ENCODE data around the gene PRPF6.

The PRPF6 gene

DNA sequence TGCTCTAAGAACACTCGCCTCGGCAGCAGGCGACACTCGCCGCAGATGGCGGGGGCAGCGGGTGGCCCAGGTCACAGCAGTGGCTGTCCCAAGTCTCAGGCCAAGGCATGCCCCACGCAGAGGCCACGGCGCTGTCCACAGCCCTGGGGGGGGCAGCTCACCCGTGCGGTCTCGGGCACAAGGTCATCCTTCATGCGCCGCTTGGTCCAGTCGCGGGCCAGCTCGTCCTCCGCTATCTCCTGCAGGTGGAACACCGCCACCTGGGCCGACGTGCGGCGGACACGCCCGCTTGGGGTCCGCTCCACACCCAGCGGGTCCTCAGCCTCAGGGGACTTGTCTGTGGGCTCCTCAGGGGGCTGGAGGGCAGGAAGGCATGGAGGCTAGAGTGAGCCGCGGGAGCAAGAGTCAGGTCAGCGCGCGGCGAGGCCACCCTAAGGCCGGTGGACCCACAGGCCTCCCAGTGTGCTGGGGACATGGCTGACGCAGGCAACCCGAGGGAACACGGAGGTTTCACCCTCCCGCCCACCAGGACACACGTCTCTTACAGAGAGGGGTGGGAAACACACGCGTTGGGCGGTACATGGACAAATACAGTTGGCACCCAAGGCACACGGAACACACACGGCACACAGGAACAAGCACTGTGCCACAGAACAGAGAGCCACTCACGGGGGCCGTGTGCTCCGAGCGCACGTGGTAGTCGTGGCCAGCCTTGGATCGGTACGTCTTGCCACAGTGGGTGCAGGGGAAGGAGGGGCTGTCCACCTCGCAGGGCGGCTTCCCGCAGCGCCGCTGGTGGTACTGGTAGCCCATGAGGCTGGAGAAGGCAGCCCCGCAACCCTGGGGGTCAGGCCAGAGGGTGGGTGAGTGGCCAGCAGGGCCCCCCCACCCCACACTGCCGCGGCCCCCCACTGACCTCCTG lies 18.2 kb upstream of the PRPF6 start:
- no peak for ATAC-seq
- no peak for TF ChIP-seq OSR1 (CRISPR knock-in tag; IDR thresholded peaks at IDR 0.05)
- no peak for TF ChIP-seq ZNF8 (CRISPR knock-in tag; IDR thresholded peaks at IDR 0.05)
- TF ChIP-seq PPARA (CRISPR knock-in tag; IDR thresholded peaks at IDR 0.05; ENCODE audit: borderline replicate concordance): no peak
- TF ChIP-seq TSHZ2 (CRISPR knock-in tag; IDR thresholded peaks at IDR 0.05): no peak
- TF ChIP-seq CSDC2 (CRISPR knock-in tag; IDR thresholded peaks at IDR 0.05): no peak
- TF ChIP-seq ESRRG (CRISPR knock-in tag; IDR thresholded peaks at IDR 0.05): no peak
- TF ChIP-seq TCF4 (CRISPR knock-in tag; IDR thresholded peaks at IDR 0.05; ENCODE audit: borderline replicate concordance): no peak
- TF ChIP-seq ISL1 (CRISPR knock-in tag; IDR thresholded peaks at IDR 0.05): no peak
- no peak for TF ChIP-seq ARNTL (CRISPR knock-in tag; IDR thresholded peaks at IDR 0.05; ENCODE audit: borderline replicate concordance, low read depth)
- no peak for TF ChIP-seq TOX (CRISPR knock-in tag; IDR thresholded peaks at IDR 0.05; ENCODE audit: borderline replicate concordance)
- no peak for TF ChIP-seq RARB (CRISPR knock-in tag; IDR thresholded peaks at IDR 0.05)
- no peak for TF ChIP-seq GLIS3 (CRISPR knock-in tag; IDR thresholded peaks at IDR 0.05)

DNA sequence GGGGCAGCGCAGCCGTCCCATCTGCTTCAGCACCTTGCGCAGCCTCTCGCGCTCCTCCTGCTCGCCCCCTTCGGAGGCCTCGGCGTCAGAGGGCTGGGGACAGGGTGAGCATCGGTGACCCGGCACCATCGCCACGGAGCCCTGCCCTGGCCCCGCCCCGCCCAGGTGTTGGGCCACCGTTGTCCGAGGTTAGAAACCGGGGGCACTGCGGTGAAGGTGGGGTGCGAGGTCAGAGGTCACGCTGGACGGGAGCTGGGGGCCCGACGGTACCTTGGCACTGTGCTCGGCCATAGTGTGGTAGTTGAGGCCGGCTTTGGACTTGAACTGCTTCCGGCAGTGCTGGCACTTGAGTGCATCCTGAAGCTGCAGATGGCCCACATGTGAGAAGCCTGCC lies 17.6 kb upstream of the PRPF6 start:
- no peak for TF ChIP-seq SNAI2 (CRISPR knock-in tag; IDR thresholded peaks at IDR 0.05)
- no peak for TF ChIP-seq ZFP3 (CRISPR knock-in tag; IDR thresholded peaks at IDR 0.05)
- TF ChIP-seq TOX (CRISPR knock-in tag; IDR thresholded peaks at IDR 0.05; ENCODE audit: borderline replicate concordance): no peak
- TF ChIP-seq ISL1 (CRISPR knock-in tag; IDR thresholded peaks at IDR 0.05): no peak
- no peak for TF ChIP-seq PPARA (CRISPR knock-in tag; IDR thresholded peaks at IDR 0.05; ENCODE audit: borderline replicate concordance)
- TF ChIP-seq ZFP30 (CRISPR knock-in tag; IDR thresholded peaks at IDR 0.05): no peak
- ATAC-seq: no peak

DNA sequence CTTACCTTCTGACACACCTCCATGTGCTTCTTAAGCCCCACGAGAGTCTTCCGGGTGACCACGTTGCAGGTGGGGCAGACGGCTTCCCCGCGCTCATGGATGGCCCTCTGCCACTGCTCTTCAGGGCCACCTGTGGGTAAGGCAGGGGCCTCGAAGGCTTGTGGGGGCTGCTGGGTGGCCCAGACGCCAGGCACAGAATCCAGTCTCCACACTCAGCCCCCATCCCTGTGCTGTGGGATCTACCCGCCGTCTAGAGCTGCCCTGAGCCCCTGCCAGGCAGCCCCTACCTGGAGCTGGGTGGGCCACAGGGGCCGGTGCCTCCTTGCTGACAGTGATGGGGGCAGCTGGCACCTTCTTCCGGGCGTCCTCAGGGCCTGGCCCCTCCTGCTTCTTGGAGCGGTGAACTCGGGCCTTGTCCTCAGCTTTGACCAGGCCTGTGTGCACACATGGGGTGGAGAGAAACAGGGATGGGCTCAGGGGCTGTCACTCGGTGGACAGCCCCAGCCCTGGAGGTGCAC lies 17.1 kb upstream of the PRPF6 start:
- TF ChIP-seq POU6F1 (CRISPR knock-in tag; IDR thresholded peaks at IDR 0.05; ENCODE audit: borderline replicate concordance, low read depth): no peak
- no peak for TF ChIP-seq PATZ1 (CRISPR knock-in tag; IDR thresholded peaks at IDR 0.05; ENCODE audit: borderline replicate concordance)
- no peak for TF ChIP-seq TCF4 (CRISPR knock-in tag; IDR thresholded peaks at IDR 0.05; ENCODE audit: borderline replicate concordance)
- TF ChIP-seq OSR1 (CRISPR knock-in tag; IDR thresholded peaks at IDR 0.05): no peak
- TF ChIP-seq CREB5 (CRISPR knock-in tag; IDR thresholded peaks at IDR 0.05; ENCODE audit: low read depth): no peak
- TF ChIP-seq ZNF565 (CRISPR knock-in tag; conservative IDR thresholded peaks at IDR 0.05; ENCODE audit: low read depth): no peak
- TF ChIP-seq ZC3H10 (CRISPR knock-in tag; IDR thresholded peaks at IDR 0.05): no peak
- TF ChIP-seq RARB (CRISPR knock-in tag; IDR thresholded peaks at IDR 0.05): no peak
- TF ChIP-seq ESRRG (CRISPR knock-in tag; IDR thresholded peaks at IDR 0.05): no peak
- TF ChIP-seq ZFP3 (CRISPR knock-in tag; IDR thresholded peaks at IDR 0.05): no peak
- no peak for TF ChIP-seq PPARA (CRISPR knock-in tag; IDR thresholded peaks at IDR 0.05; ENCODE audit: borderline replicate concordance)
- TF ChIP-seq TSHZ2 (CRISPR knock-in tag; IDR thresholded peaks at IDR 0.05): no peak
- TF ChIP-seq CSDC2 (CRISPR knock-in tag; IDR thresholded peaks at IDR 0.05): no peak
- TF ChIP-seq, protein P1, sequence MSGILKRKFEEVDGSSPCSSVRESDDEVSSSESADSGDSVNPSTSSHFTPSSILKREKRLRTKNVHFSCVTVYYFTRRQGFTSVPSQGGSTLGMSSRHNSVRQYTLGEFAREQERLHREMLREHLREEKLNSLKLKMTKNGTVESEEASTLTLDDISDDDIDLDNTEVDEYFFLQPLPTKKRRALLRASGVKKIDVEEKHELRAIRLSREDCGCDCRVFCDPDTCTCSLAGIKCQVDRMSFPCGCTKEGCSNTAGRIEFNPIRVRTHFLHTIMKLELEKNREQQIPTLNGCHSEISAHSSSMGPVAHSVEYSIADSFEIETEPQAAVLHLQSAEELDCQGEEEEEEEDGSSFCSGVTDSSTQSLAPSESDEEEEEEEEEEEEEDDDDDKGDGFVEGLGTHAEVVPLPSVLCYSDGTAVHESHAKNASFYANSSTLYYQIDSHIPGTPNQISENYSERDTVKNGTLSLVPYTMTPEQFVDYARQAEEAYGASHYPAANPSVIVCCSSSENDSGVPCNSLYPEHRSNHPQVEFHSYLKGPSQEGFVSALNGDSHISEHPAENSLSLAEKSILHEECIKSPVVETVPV (CRISPR knock-in tag; IDR thresholded peaks at IDR 0.05): no peak
- TF ChIP-seq BACH2 (CRISPR knock-in tag; IDR thresholded peaks at IDR 0.05; ENCODE audit: borderline replicate concordance): no peak
- no peak for TF ChIP-seq ZNF8 (CRISPR knock-in tag; IDR thresholded peaks at IDR 0.05)
- TF ChIP-seq ZFP30 (CRISPR knock-in tag; IDR thresholded peaks at IDR 0.05): no peak
- TF ChIP-seq GLIS3 (CRISPR knock-in tag; IDR thresholded peaks at IDR 0.05): no peak
- TF ChIP-seq TOX (CRISPR knock-in tag; IDR thresholded peaks at IDR 0.05; ENCODE audit: borderline replicate concordance): no peak

More for the DNA sequence above, 17.1 kb upstream of the PRPF6 start:
- ATAC-seq: no peak

All from SK-N-SH treated with all-trans-retinoic acid at 6 μM for 48 hours (cell line).